ENCODE measurements around the gene GPR176.

GPR176 gene

GRCh38 chr15:39944726-39945125, 24.7 kb upstream of the GPR176 start:
- no peak overlapping the region for H3K27ac ChIP-seq
- no peak for TF ChIP-seq CTCF (conservative IDR thresholded peaks at IDR 0.05)

GRCh38 chr15:39942753-39943150, 22.7 kb upstream of the GPR176 start:
- no peak overlapping the region for H3K27ac ChIP-seq
- no peak for TF ChIP-seq CTCF (conservative IDR thresholded peaks at IDR 0.05)
- no peak for TF ChIP-seq ZFX (IDR thresholded peaks at IDR 0.05)

GRCh38 chr15:39942101-39942752, 22.2 kb upstream of the GPR176 start:
- no peak for TF ChIP-seq CTCF (conservative IDR thresholded peaks at IDR 0.05)
- no peak for TF ChIP-seq ZFX (IDR thresholded peaks at IDR 0.05)
- H3K27ac ChIP-seq: no peak overlapping the region

- no peak for TF ChIP-seq CTCF (conservative IDR thresholded peaks at IDR 0.05)
- TF ChIP-seq ZFX (IDR thresholded peaks at IDR 0.05): no peak
- no peak overlapping the region for H3K27ac ChIP-seq
Measured at GRCh38 chr15:39939487-39940452, 19.7 kb upstream of the GPR176 start.

GRCh38 chr15:39937696-39938095, 17.6 kb upstream of the GPR176 start:
- TF ChIP-seq CTCF (conservative IDR thresholded peaks at IDR 0.05): no peak
- no peak for TF ChIP-seq ZFX (IDR thresholded peaks at IDR 0.05)
- H3K27ac ChIP-seq: no peak overlapping the region

- TF ChIP-seq ZFX (IDR thresholded peaks at IDR 0.05) (no peak), CTCF (conservative IDR thresholded peaks at IDR 0.05) (no peak)
- peak overlapping the region; percentile 53 for H3K27ac ChIP-seq
Measured at GRCh38 chr15:39936681-39937080, 16.6 kb upstream of the GPR176 start.

- no peak for TF ChIP-seq CTCF (conservative IDR thresholded peaks at IDR 0.05)
- TF ChIP-seq ZFX (IDR thresholded peaks at IDR 0.05): no peak
- peak overlapping the region; percentile 53 for H3K27ac ChIP-seq
Measured at GRCh38 chr15:39936187-39936586, 16.1 kb upstream of the GPR176 start.
